Measurements from ENCODE around the gene AFF1. TPM values are rescaled to one million over a fixed set of nuclear protein-coding genes. Genes with fewer than 3 reads are reported as not detected.
A peak's percentile ranks its signal among the peaks of the same experiment; 100 is the strongest.

Gene AFF1
- total RNA-seq, 1 donor from 2014 or later = 58.2 TPM

GRCh38 chr4:86975927-86976326 is 41.1 kb downstream of the AFF1 start:
- Histone ChIP-seq H3K4me1 (ENCODE audit: insufficient read depth, low read length) (peaks cover 6% of the 10 kb centered on the region), H3K27me3 (ENCODE audit: insufficient read depth, low read length) (no peaks in the 10 kb centered on the region), H3K4me3 (ENCODE audit: insufficient read depth, low read depth, low read length) (no peak overlapping the region), H2AFZ (ENCODE audit: low read depth, low read length) (no peak overlapping the region), H3K9me3 (ENCODE audit: insufficient read depth, low read depth, low read length) (no peaks in the 10 kb centered on the region), H3K27ac (ENCODE audit: low read depth, low read length) (no peak overlapping the region), H3K79me2 (ENCODE audit: insufficient read depth, low read length) (no peaks in the 10 kb centered on the region), H4K20me1 (ENCODE audit: insufficient read depth, low read length) (no peaks in the 10 kb centered on the region), H3K4me2 (ENCODE audit: low read length) (no peak overlapping the region), H3K9ac (ENCODE audit: low read length) (no peak overlapping the region), H3K36me3 (ENCODE audit: insufficient read depth, low read length) (no peaks in the 10 kb centered on the region)
- no peak for TF ChIP-seq CTCF (IDR thresholded peaks at IDR 0.05; ENCODE audit: insufficient read depth, low read depth, low read length)
- no peak for TF ChIP-seq EZH2 (IDR thresholded peaks at IDR 0.05; ENCODE audit: insufficient read depth, low read length)
- peaks cover 22% of the 10 kb centered on the region for H3K4me1 Mint-ChIP-seq (ENCODE audit: low read depth, unreplicated experiment)
- no peaks in the 10 kb centered on the region for H3K36me3 Mint-ChIP-seq (ENCODE audit: low read depth, unreplicated experiment)
- no peaks in the 10 kb centered on the region for H3K27me3 Mint-ChIP-seq (ENCODE audit: low read depth, unreplicated experiment)
- H3K4me3 Mint-ChIP-seq (ENCODE audit: unreplicated experiment) = no peak overlapping the region
- DNase-seq (ENCODE audit: low read depth) = no peak
- H3K27ac Mint-ChIP-seq (ENCODE audit: unreplicated experiment) = no peak overlapping the region
- FAIRE-seq = no peak
- H3K9me3 Mint-ChIP-seq (ENCODE audit: unreplicated experiment) = no peaks in the 10 kb centered on the region

DNA sequence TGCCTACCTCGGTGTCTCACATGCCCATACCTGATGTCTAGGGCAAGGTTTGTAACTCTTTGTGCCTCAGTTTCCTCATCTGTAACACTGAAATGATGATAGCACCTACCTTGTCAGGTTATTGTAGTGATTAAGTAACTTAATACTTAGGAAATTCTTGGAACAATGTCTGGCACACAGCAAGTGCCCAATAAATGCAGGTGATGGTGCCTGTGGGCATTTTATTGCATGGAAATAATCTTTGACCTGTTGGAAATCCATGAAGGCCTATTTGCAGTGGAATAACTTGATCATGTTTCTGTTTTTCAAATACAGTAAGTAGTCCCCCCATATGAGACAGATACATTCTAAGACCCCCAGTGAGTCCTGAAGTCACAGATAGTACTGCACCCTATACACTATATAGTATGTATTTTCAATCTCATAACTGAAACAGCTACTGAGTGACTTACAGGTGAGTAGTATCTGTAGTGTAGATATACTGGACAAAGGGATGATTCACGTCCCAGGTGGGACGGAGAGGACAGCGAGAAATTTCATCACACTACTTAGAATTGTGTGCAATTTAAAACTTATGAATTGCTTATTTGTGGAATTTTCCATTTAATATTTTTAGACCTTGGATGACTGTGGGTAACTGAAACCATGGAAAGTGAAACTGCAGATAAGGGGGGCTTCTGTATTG is 42.1 kb downstream of the AFF1 start:
- H3K27ac Mint-ChIP-seq (ENCODE audit: unreplicated experiment) = no peak overlapping the region

More for the DNA sequence above, 42.1 kb downstream of the AFF1 start:
- Histone ChIP-seq H3K9ac (ENCODE audit: low read length) (no peak overlapping the region), H3K79me2 (ENCODE audit: insufficient read depth, low read length) (no peaks in the 10 kb centered on the region), H3K36me3 (ENCODE audit: insufficient read depth, low read length) (no peaks in the 10 kb centered on the region), H3K9me3 (ENCODE audit: insufficient read depth, low read depth, low read length) (no peaks in the 10 kb centered on the region), H3K27ac (ENCODE audit: low read depth, low read length) (no peak overlapping the region), H3K4me3 (ENCODE audit: insufficient read depth, low read depth, low read length) (no peak overlapping the region), H4K20me1 (ENCODE audit: insufficient read depth, low read length) (no peaks in the 10 kb centered on the region), H2AFZ (ENCODE audit: low read depth, low read length) (no peak overlapping the region), H3K27me3 (ENCODE audit: insufficient read depth, low read length) (no peaks in the 10 kb centered on the region), H3K4me2 (ENCODE audit: low read length) (peak overlapping the region; percentile 9), H3K4me1 (ENCODE audit: insufficient read depth, low read length) (peaks cover 6% of the 10 kb centered on the region)
- no peak for DNase-seq (ENCODE audit: low read depth)
- Mint-ChIP-seq H3K27me3 (ENCODE audit: low read depth, unreplicated experiment) (no peaks in the 10 kb centered on the region), H3K4me1 (ENCODE audit: low read depth, unreplicated experiment) (peaks cover 22% of the 10 kb centered on the region), H3K4me3 (ENCODE audit: unreplicated experiment) (no peak overlapping the region), H3K9me3 (ENCODE audit: unreplicated experiment) (no peaks in the 10 kb centered on the region), H3K36me3 (ENCODE audit: low read depth, unreplicated experiment) (no peaks in the 10 kb centered on the region)
- no peak for TF ChIP-seq CTCF (IDR thresholded peaks at IDR 0.05; ENCODE audit: insufficient read depth, low read depth, low read length)
- no peak for TF ChIP-seq EZH2 (IDR thresholded peaks at IDR 0.05; ENCODE audit: insufficient read depth, low read length)
- no peak for FAIRE-seq
